ENCODE measurements around the gene FOXB1. TPM values are rescaled to one million over a fixed set of nuclear protein-coding genes. Genes with fewer than 3 reads are reported as not detected.

The FOXB1 gene
- total RNA-seq, 1 donor, result not detected

DNA sequence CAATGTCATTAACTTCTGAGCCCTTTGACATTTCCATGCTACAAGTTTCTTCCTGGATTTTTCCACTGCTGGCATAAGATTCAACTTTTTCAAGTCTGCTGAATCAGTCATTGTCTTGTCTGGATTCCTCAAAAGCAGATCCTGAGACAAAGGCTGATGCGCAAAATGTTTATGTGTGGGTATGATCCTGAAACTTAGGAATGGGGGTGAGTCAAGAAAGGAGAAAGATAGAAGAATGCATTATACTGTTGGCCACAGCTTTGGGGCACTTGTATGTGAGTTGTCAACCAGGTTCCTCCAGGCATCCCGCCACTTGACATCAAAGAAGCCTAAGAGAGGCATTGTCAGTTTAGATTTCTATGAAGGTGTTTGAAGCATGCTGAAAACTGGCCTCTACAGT is 50.4 kb downstream of the FOXB1 start:
- TF ChIP-seq CTCF (IDR thresholded peaks at IDR 0.05; ENCODE audit: insufficient read depth, low read depth, low read length), result no peak
- no peak for DNase-seq (ENCODE audit: low read depth)
- H3K4me3 ChIP-seq (ENCODE audit: low read depth, low read length), result no peak overlapping the region

Measured in fibroblast of villous mesenchyme (primary cell).